NB4 (cell line): ENCODE results near the gene SSBP3.

Source experiments
- POLR2A ChIP-seq: IDR thresholded peaks from 2 replicates; pipeline ENCODE4 v1.6.1; 2011; ENCODE audit warnings: mild to moderate bottlenecking; ENCODE audit not compliant: insufficient read length; ENCODE audit errors: extremely low read depth
- TF ChIP-seq, protein P1 (sequence below): IDR thresholded peaks from one replicate; pipeline ENCODE4 v1.5.1; 2012; ENCODE audit warnings: low read depth, low read length
- TF ChIP-seq, protein P2 (sequence below): IDR thresholded peaks from 2 replicates; pipeline ENCODE4 v1.6.1; 2011; ENCODE audit warnings: low read depth, low read length

DNA sequence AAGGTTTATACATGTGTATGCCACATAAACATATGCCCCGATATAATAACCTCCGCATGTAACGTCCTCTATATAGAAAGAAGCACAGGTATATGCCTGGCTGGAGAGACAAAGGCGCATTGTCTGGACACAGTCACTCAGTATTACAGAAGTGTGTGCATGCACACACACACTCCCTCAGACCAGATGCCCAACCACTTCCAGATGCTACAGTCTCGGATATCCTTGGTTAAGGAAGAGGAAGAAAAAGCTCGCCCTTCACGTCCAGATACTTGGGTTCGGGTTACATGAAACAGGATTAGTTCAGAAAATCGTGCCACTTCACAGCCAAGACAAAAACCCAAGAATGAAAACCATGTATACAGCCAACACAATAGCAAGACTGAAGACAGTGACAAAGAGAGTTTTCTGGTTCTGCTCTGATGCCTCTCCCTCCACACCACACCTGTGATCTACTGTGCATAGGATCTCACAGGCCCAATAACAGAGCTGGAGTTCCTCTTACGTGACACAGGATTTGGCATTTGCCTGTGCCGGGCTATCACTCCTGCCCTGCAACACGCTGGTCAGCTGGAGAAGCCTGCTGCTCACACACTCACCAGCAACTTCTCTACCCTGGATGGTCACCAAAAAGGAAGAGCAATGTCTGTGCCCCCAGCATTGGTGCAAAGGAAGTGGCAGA lies 75.0 kb downstream of the SSBP3 start:
- TF ChIP-seq, protein P1, sequence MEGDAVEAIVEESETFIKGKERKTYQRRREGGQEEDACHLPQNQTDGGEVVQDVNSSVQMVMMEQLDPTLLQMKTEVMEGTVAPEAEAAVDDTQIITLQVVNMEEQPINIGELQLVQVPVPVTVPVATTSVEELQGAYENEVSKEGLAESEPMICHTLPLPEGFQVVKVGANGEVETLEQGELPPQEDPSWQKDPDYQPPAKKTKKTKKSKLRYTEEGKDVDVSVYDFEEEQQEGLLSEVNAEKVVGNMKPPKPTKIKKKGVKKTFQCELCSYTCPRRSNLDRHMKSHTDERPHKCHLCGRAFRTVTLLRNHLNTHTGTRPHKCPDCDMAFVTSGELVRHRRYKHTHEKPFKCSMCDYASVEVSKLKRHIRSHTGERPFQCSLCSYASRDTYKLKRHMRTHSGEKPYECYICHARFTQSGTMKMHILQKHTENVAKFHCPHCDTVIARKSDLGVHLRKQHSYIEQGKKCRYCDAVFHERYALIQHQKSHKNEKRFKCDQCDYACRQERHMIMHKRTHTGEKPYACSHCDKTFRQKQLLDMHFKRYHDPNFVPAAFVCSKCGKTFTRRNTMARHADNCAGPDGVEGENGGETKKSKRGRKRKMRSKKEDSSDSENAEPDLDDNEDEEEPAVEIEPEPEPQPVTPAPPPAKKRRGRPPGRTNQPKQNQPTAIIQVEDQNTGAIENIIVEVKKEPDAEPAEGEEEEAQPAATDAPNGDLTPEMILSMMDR: no peak
- no peak for TF ChIP-seq POLR2A
- TF ChIP-seq, protein P2, sequence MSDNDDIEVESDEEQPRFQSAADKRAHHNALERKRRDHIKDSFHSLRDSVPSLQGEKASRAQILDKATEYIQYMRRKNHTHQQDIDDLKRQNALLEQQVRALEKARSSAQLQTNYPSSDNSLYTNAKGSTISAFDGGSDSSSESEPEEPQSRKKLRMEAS: no peak
